Raji (cell line): Measurements from ENCODE around the gene FXN.

Experiments
- POLR2A ChIP-seq: IDR thresholded peaks from 2 replicates; pipeline ENCODE4 v1.6.1; 2011; ENCODE audit warnings: low read depth, low read length, control low read depth; ENCODE audit not compliant: insufficient read depth

FXN gene

DNA sequence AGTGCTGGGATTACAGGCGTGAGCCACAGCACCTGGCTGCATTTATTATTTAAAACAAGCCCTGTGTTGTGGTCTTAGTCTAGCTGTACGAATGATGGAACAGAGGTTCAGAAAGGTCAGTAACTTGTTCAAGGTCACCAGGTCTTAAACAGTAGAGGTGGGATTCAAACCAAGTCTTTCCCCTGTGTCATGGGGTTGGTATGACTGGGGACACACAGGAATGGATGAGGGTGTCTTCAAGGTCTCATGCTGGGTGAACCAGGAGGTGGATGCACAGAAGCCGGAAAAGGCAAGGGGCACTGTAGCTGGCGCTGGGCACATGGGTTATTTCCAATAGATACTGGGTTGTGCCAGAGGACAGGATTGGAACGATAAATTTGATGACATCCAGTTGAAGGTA lies 106.3 kb downstream of the FXN start:
- TF ChIP-seq POLR2A: no peak

DNA sequence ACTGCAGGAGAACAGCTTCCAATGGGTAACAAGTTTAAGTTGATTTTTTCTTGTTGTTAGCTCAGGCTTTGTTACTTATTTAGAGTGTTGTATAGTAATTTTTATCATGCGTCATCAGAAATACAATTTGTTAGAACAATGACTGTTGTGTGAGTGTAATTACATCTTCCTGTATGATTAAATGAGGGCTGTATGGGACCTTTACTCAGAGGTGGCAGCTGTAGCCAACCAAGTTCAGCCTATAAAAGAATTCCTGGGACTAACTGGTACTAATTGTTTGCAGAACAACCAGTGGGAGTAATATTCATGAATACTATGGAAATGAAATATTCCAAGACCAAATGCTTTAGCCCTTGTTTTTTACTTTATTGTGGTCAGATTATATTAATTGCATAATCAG lies 107.7 kb downstream of the FXN start:
- TF ChIP-seq POLR2A: no peak

DNA sequence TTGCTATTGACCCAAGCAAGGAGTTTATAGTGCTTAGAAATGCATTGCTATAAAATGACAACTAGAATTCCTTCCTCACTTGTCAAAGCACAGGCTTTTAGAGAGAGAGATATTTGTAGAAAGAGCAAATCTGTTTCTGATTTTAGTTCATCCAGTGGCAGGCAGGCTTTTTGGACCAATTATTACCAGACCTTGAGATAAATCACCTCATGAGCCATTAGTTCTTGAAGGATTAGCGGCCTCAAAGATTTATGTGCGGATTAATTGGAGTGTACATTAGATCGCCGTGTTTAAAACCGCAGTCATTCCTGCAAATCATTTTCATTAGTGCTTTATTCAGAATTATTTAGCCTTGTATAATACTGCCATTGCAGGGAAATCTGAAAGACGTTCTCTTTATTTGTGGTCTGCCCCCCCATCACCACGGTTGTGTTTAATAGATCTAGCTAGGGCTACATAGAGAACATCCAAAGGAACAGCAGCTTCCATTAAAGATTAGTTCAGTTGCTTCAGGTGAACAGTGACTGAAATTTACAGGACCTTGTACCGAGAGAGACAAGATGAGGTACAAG lies 109.7 kb downstream of the FXN start:
- no peak for TF ChIP-seq POLR2A

DNA sequence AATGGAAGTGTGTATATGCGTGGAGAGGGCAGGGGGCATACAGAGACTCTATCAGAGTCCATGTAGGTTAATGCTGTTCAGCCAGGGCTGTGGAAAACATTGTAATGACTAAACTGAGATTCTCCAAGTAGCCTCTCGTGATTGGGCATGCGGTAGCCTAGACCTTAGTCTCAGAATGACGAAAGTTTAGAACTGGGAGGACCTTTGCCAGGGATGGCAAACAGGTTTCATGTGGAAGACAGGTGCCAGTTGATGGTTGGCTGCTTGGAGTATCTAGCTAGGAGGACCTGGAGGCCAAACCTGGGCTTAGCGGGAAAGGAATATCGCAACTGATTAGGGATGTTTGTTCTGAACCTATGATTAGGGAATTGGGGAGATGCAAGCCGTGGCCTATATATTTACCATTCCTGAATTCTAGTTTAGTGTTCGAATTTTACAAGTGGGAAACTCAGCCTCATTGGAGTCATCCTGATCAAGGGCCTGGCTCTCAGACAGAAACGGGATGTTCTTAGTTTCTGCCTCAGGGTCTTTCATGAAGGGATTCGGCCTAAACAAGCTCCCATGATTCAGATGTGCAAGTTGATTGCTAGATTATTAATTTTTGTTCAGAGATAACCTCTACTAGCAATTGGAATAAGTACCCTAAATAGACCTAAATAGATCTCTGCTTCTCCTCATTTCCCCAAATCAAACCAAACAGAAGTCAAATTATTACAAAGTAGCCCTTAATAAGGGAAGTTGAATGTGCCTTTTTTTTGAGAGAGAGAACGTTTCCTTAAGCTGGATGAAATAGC lies 111.7 kb downstream of the FXN start:
- TF ChIP-seq POLR2A: no peak

DNA sequence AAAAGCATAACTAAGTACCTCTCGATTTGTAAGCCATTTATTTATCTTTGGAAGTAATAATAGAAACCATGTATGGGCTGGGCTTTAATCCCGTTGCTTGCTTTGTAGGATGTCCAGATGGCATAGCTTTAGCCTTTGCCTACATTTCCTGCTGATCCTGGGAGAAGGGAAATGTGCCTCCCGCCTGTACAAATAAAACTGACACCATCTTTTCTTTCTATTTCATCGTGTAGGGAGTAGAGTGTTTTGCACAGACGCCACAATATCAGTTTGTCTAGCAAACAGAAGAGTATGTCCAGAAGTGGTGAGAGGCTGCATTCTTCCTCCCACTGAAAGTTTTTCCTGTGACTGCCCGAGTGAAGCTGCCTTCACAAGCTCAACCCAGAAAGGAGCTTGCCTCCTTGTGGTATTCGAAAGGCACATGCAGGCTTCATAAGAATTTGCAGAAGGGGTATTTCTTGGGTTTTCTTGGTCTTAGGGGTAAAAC lies 113.8 kb downstream of the FXN start:
- no peak for TF ChIP-seq POLR2A
